H1 (cell line): Measurements from ENCODE around the gene MYO1D. TPM values are rescaled to one million over a fixed set of nuclear protein-coding genes. Genes with fewer than 3 reads are reported as not detected.

Source experiments
- CTCF ChIA-PET: fragments of 300-600 bp; sonication (Branson Sonifier 250); formaldehyde crosslinking; loops from one replicate; lab custom pipeline; 2021; ENCODE audit not compliant: partially characterized antibody; lab: Charles Lee
- POLR2A ChIA-PET: fragments of 300-600 bp; sonication (Branson Sonifier 250); formaldehyde crosslinking; loops from one replicate; lab custom pipeline; 2021; ENCODE audit warnings: inconsistent platforms; ENCODE audit not compliant: partially characterized antibody; lab: Charles Lee
- DNase-seq, 2 experiments: peaks; one replicate each; pipeline versions ENCODE4 v3.0.0 to v3.0.0-alpha.2; 2010 to 2022; ENCODE audit warnings: low spot score in 2 of 2, low read depth in 1 of 2, mixed read lengths in 1 of 2
- FAIRE-seq: peaks from 2 replicates; lab custom pipeline; 2011; peaks lifted over from hg19 to GRCh38; lab: Jason Lieb, UNC
- H2AFZ ChIP-seq: 2 replicates; pipeline ENCODE4 v1.8.1; 2012; ENCODE audit warnings: low read length, inconsistent platforms
- H2AK5ac ChIP-seq: 2 replicates; pipeline ENCODE4 v1.6.1; 2013; ENCODE audit warnings: low read depth, low read length
- H2BK120ac ChIP-seq: replicated peaks from 2 replicates; pipeline ENCODE3; 2013; ENCODE audit warnings: low read depth, low read length, inconsistent platforms
- H2BK12ac ChIP-seq: 2 replicates; pipeline ENCODE4 v1.6.1; 2013; ENCODE audit warnings: low read depth, low read length
- H2BK15ac ChIP-seq: 2 replicates; pipeline ENCODE4 v1.6.1; 2013; ENCODE audit warnings: low read length
- H2BK20ac ChIP-seq: 2 replicates; pipeline ENCODE4 v1.6.1; 2013; ENCODE audit warnings: low read length
- H2BK5ac ChIP-seq: 2 replicates; pipeline ENCODE4 v1.6.1; 2013; ENCODE audit warnings: low read depth, low read length
- H3K14ac ChIP-seq: 2 replicates; pipeline ENCODE4 v1.6.1; 2013; ENCODE audit warnings: inconsistent platforms; ENCODE audit not compliant: insufficient read length
- H3K18ac ChIP-seq: 2 replicates; pipeline ENCODE4 v1.6.1; 2013; ENCODE audit warnings: low read length; ENCODE audit errors: extremely low read depth
- H3K23ac ChIP-seq: 2 replicates; pipeline ENCODE4 v1.6.1; 2013; ENCODE audit warnings: inconsistent platforms; ENCODE audit not compliant: insufficient read length
- H3K23me2 ChIP-seq: 2 replicates; pipeline ENCODE4 v1.6.1; 2013; ENCODE audit warnings: low read depth, low read length
- H3K27ac ChIP-seq: 2 replicates; pipeline ENCODE4 v1.6.1; 2011; ENCODE audit warnings: low read depth, low read length, inconsistent platforms
- H3K27me3 ChIP-seq, 4 experiments: replicated peaks in 1 of 4; 1 replicate in 1 of 4; 2 replicates in 3 of 4; pipeline versions ENCODE4 v1.6.1 to v1.8.1; 2011 to 2013; ENCODE audit warnings: low read length in 3 of 4, mild to moderate bottlenecking in 3 of 4, inconsistent platforms in 2 of 4, mixed read lengths in 2 of 4, moderate library complexity in 1 of 4; ENCODE audit not compliant: control insufficient read depth in 3 of 4, insufficient read depth in 3 of 4; ENCODE audit errors: extremely low read depth in 1 of 4
- H3K36me3 ChIP-seq, 4 experiments: 2 replicates each; pipeline versions ENCODE4 v1.6.1 to v1.8.1; 2011 to 2013; ENCODE audit warnings: mild to moderate bottlenecking in 4 of 4, low read length in 3 of 4, moderate library complexity in 2 of 4, control low read depth in 1 of 4, inconsistent platforms in 1 of 4; ENCODE audit not compliant: insufficient read depth in 4 of 4, control insufficient read depth in 2 of 4
- H3K4ac ChIP-seq: replicated peaks from 2 replicates; pipeline ENCODE3; 2013; ENCODE audit warnings: low read length, low read depth, mixed read lengths, inconsistent platforms; ENCODE audit not compliant: insufficient read length
- H3K4me1 ChIP-seq, 4 experiments: replicated peaks in 1 of 4; 1 replicate in 1 of 4; 2 replicates in 3 of 4; pipeline versions ENCODE4 v1.6.1 to v1.8.1; 2011 to 2013; ENCODE audit warnings: low read length in 3 of 4, inconsistent platforms in 2 of 4, mixed read lengths in 1 of 4; ENCODE audit not compliant: insufficient read depth in 4 of 4, control insufficient read depth in 3 of 4
- H3K4me2 ChIP-seq, 2 experiments: 2 replicates each; pipeline versions ENCODE4 v1.6.1 to v1.8.1; 2011 to 2013; ENCODE audit warnings: low read depth in 2 of 2, low read length in 2 of 2, control low read depth in 1 of 2, inconsistent platforms in 1 of 2, mild to moderate bottlenecking in 1 of 2; ENCODE audit not compliant: insufficient read depth in 1 of 2
- H3K4me3 ChIP-seq, 4 experiments: fragments of 200-600, 300-600 bp in 1 of 4; sonication (generic), shearing (Covaris generic), sonication (Bioruptor Twin) in 1 of 4; 2 replicates each; pipeline versions ENCODE4 v1.5.1 to v1.8.1; 2011 to 2016; ENCODE audit warnings: low read length in 4 of 4, low read depth in 3 of 4, control low read depth in 2 of 4, inconsistent platforms in 2 of 4, mild to moderate bottlenecking in 2 of 4, mixed read lengths in 1 of 4, moderate library complexity in 1 of 4; ENCODE audit not compliant: insufficient read depth in 2 of 4; ENCODE audit errors: extremely low read depth in 1 of 4
- H3K56ac ChIP-seq: replicated peaks from 2 replicates; pipeline ENCODE3; 2013; ENCODE audit warnings: low read depth, mild to moderate bottlenecking, mixed read lengths, low read length, inconsistent platforms; ENCODE audit not compliant: insufficient read length
- H3K79me1 ChIP-seq: 2 replicates; pipeline ENCODE4 v1.6.1; 2013; ENCODE audit warnings: low read depth, low read length, control low read depth
- H3K79me2 ChIP-seq, 2 experiments: 2 replicates each; pipeline versions ENCODE4 v1.6.1 to v1.8.1; 2012 to 2013; ENCODE audit warnings: low read length in 2 of 2, mild to moderate bottlenecking in 2 of 2, inconsistent platforms in 1 of 2; ENCODE audit not compliant: insufficient read depth in 2 of 2, control insufficient read depth in 1 of 2
- H3K9ac ChIP-seq, 4 experiments: replicated peaks in 1 of 4; 1 replicate in 1 of 4; 2 replicates in 3 of 4; pipeline versions ENCODE4 v1.6.1 to v1.8.1; 2011 to 2013; ENCODE audit warnings: low read depth in 3 of 4, low read length in 3 of 4, control low read depth in 2 of 4, mild to moderate bottlenecking in 2 of 4, moderate library complexity in 2 of 4, inconsistent platforms in 1 of 4; ENCODE audit errors: extremely low read depth in 1 of 4
- H3K9me3 ChIP-seq, 2 experiments: 2 replicates each; pipeline versions ENCODE4 v1.6.1 to v1.8.1; 2012 to 2013; ENCODE audit warnings: mild to moderate bottlenecking in 2 of 2, moderate library complexity in 2 of 2, control low read depth in 1 of 2, inconsistent platforms in 1 of 2, low read depth in 1 of 2, low read length in 1 of 2, mixed read lengths in 1 of 2; ENCODE audit not compliant: insufficient read depth in 2 of 2
- H4K20me1 ChIP-seq, 2 experiments: replicated peaks in 1 of 2; 2 replicates each; pipeline versions ENCODE3 to v1.8.1; 2011 to 2013; ENCODE audit warnings: inconsistent platforms in 2 of 2, low read length in 2 of 2, mild to moderate bottlenecking in 1 of 2; ENCODE audit not compliant: insufficient read depth in 2 of 2, control insufficient read depth in 1 of 2
- H4K5ac ChIP-seq: 2 replicates; pipeline ENCODE4 v1.6.1; 2013; ENCODE audit warnings: low read length, low read depth, mixed read lengths, inconsistent platforms; ENCODE audit not compliant: insufficient read length
- H4K8ac ChIP-seq: 2 replicates; pipeline ENCODE4 v1.8.0; 2013; ENCODE audit warnings: mild to moderate bottlenecking, moderate library complexity, low read length, inconsistent platforms; ENCODE audit not compliant: insufficient read depth; ENCODE audit errors: extremely low read depth
- H4K91ac ChIP-seq: replicated peaks from 2 replicates; pipeline ENCODE3; 2013; ENCODE audit warnings: low read length, mixed read lengths, inconsistent platforms; ENCODE audit not compliant: insufficient read length
- ASH2L ChIP-seq: fragments of 200-600, 300-600 bp; sonication (generic); IDR thresholded peaks from one replicate; pipeline ENCODE4 v1.7.1; 2017; ENCODE audit warnings: low read length
- BRCA1 ChIP-seq: IDR thresholded peaks from 2 replicates; pipeline ENCODE4 v1.6.1; 2012; ENCODE audit warnings: low read depth, low read length, improper control_type of control experiment
- EP300 ChIP-seq, 2 experiments: IDR thresholded peaks; 1 replicate in 1 of 2; 2 replicates in 1 of 2; pipeline ENCODE4 v1.6.1; 2011 to 2012; ENCODE audit warnings: low read depth in 2 of 2, low read length in 2 of 2, mild to moderate bottlenecking in 2 of 2, borderline replicate concordance in 1 of 2, inconsistent platforms in 1 of 2, moderate library complexity in 1 of 2
- EZH2 ChIP-seq: fragments of 200-600 bp; sonication (generic); IDR thresholded peaks from 2 replicates; pipeline ENCODE4 v1.7.1; 2012; ENCODE audit warnings: low read depth, mild to moderate bottlenecking, moderate library complexity, low read length, inconsistent platforms; ENCODE audit not compliant: severe bottlenecking
- GTF2F1 ChIP-seq: IDR thresholded peaks from 2 replicates; pipeline ENCODE4 v1.6.1; 2012; ENCODE audit warnings: low read depth, low read length, improper control_type of control experiment, borderline replicate concordance
- HDAC6 ChIP-seq: IDR thresholded peaks from one replicate; pipeline ENCODE4 v1.7.1; 2012; ENCODE audit warnings: low read depth, mild to moderate bottlenecking, inconsistent platforms, low read length, moderate library complexity
- JUND ChIP-seq: IDR thresholded peaks from 2 replicates; pipeline ENCODE4 v1.6.1; 2011; ENCODE audit warnings: mild to moderate bottlenecking, improper control_type of control experiment, low read length
- RFX5 ChIP-seq: IDR thresholded peaks from 2 replicates; pipeline ENCODE4 v1.6.1; 2011; ENCODE audit warnings: low read depth, low read length, improper control_type of control experiment, borderline replicate concordance
- YY1 ChIP-seq: IDR thresholded peaks from 2 replicates; pipeline ENCODE4 v1.6.1; 2011; ENCODE audit warnings: low read depth, mild to moderate bottlenecking, low read length
- WGBS, 2 experiments: shearing (Covaris generic) in 1 of 2; methylation state at CpG; one replicate each; pipeline versions ENCODE4 v1.1.6 to v1.1.7; 2013 to 2015; ENCODE audit warnings: low lambda C conversion rate in 2 of 2, mixed read lengths in 2 of 2, inconsistent platforms in 1 of 2, low coverage in 1 of 2, missing lambda C conversion rate in 1 of 2; ENCODE audit not compliant: insufficient replicate concordance in 2 of 2, insufficient coverage in 1 of 2, insufficient read length in 1 of 2; ENCODE audit errors: extremely low coverage in 1 of 2, missing lambda C conversion rate in 1 of 2; 5-methylcytosine and 5-hydroxymethylcytosine counted together
- polyA plus RNA-seq, 7 experiments: library from polyadenylated mRNA; depleted of rRNA in 3 of 7; stranded (reverse) in 5 of 7; unstranded in 2 of 7; fragments of >200 nt in 5 of 7; fragments of 200-250 nt in 2 of 7; gene quantifications; 1 replicate in 5 of 7; 2 replicates in 1 of 7; 4 replicates in 1 of 7; pipeline versions ENCODE4 v1.2.1 to v1.2.3, GENCODE V29; 2011 to 2013; ENCODE audit warnings: missing spikeins in 2 of 7, mixed read lengths in 2 of 7
- total RNA-seq: library from RNA; stranded (reverse); fragmentation: NEBNext Ultra II Directional; extraction: Animal tissue kit (Norgen Biotek cat#: 25700); gene quantifications from 2 replicates; pipeline ENCODE4 v1.2.1, GENCODE V29; 2021

The MYO1D gene
- total and polyA plus RNA-seq, 2 of the 8 experiments (the other 6 are each of a cell fraction or from before 2014, with no cell fraction given), result 6.5 to 25.4 TPM

GRCh38 chr17:32596628-32597027, 280.3 kb downstream of the MYO1D start:
- no peaks in the 10 kb centered on the region for H3K79me1 ChIP-seq
- H4K8ac ChIP-seq, result no peak overlapping the region
- peaks cover 0 to 1% (median 0%) of the 10 kb centered on the region in 4 experiments; a peak in 1 of 7 replicates for H3K27me3 ChIP-seq
- H3K4me3 ChIP-seq, result no peak overlapping the region
- no peaks in the 10 kb centered on the region for H3K4me1 ChIP-seq
- POLR2A ChIA-PET, result interaction anchor here (0.9 to 1.8 kb wide), 2 partner anchors 13 to 110 kb away, joined by 4 read pairs; no protein-coding TSS in a partner anchor
- no peak overlapping the region for H4K91ac ChIP-seq
- H3K56ac ChIP-seq, result no peak overlapping the region
- H3K23me2 ChIP-seq, result no peaks in the 10 kb centered on the region
- no peak overlapping the region for H2BK12ac ChIP-seq
- H2BK120ac ChIP-seq, result no peak overlapping the region
- no peak overlapping the region for H3K14ac ChIP-seq
- TF ChIP-seq HDAC6 (no peak), EZH2 (no peak), BRCA1 (no peak), RFX5 (no peak), ASH2L (no peak), YY1 (no peak), EP300 (IDR thresholded peaks at IDR 0.05; ENCODE audit: borderline replicate concordance in 1 of 2, low read depth in 2 of 2, low read length in 2 of 2) (no peak), GTF2F1 (no peak), JUND (no peak)
- TF ChIP-seq, all 59 proteins: peak for 0
- DNase-seq, result no peak
- 78% methylated on average over 2 of the region's 2 CpGs; no CpG with 5 or more reads in 1 of the 2 experiments for WGBS, 2 experiments
- Histone ChIP-seq H2AK5ac (no peak overlapping the region), H3K9ac (no peak overlapping the region), H3K79me2 (no peaks in the 10 kb centered on the region), H3K18ac (no peak overlapping the region), H2BK15ac (no peak overlapping the region), H2BK5ac (no peak overlapping the region), H3K4me2 (no peak overlapping the region), H2BK20ac (no peak overlapping the region), H3K27ac (no peak overlapping the region), H3K36me3 (no peaks in the 10 kb centered on the region), H2AFZ (no peak overlapping the region), H3K23ac (no peak overlapping the region), H4K20me1 (no peaks in the 10 kb centered on the region), H3K4ac (no peak overlapping the region), H4K5ac (no peak overlapping the region), H3K9me3 (0 out of 4 replicates have a peak, but pooled peaks cover 0 to 4% of the 10 kb centered on the region in 2 experiments)
- CTCF ChIA-PET, result interaction anchor here (0.6 to 1.2 kb wide), 4 partner anchors 8 to 113 kb away, joined by 3 to 5 read pairs (median 3); no protein-coding TSS in a partner anchor
- no peak for FAIRE-seq
